Smooth muscle cell (in vitro differentiated cells): Measurements from ENCODE around the gene C1orf105. TPM values are rescaled to one million over a fixed set of nuclear protein-coding genes. Genes with fewer than 3 reads are reported as not detected.

ENCODE experiments used
- DNase-seq: peaks from one replicate; lab custom pipeline; 2025; ENCODE audit not compliant: unreplicated experiment; lab: John Stamatoyannopoulos, UW
- H2AFZ ChIP-seq: fragments of 200-600 bp; sonication (generic); 2 replicates; pipeline ENCODE4 v1.6.0; 2016; ENCODE audit warnings: antibody characterized with exemption, low read depth, mild to moderate bottlenecking
- H3F3A ChIP-seq: fragments of 200-600 bp; sonication (generic); 2 replicates; pipeline ENCODE4 v1.6.0; 2017; ENCODE audit warnings: antibody characterized with exemption, low read depth
- H3K27ac ChIP-seq: fragments of 200-600 bp; sonication (generic); 2 replicates; pipeline ENCODE4 v1.5.1; 2016; ENCODE audit warnings: low read depth, mild to moderate bottlenecking
- H3K27me3 ChIP-seq: fragments of 200-600 bp; sonication (generic); 2 replicates; pipeline ENCODE4 v1.6.1; 2016; ENCODE audit warnings: low read depth, mild to moderate bottlenecking
- H3K36me3 ChIP-seq: fragments of 200-600 bp; sonication (generic); 2 replicates; pipeline ENCODE4 v1.5.1; 2016; ENCODE audit warnings: low read depth
- H3K4me1 ChIP-seq: fragments of 200-600 bp; sonication (generic); 2 replicates; pipeline ENCODE4 v1.5.1; 2016; ENCODE audit warnings: low read depth
- H3K4me2 ChIP-seq: fragments of 200-600 bp; sonication (generic); 2 replicates; pipeline ENCODE4 v1.6.0; 2016; ENCODE audit warnings: mild to moderate bottlenecking
- H3K4me3 ChIP-seq: fragments of 200-600 bp; sonication (generic); 2 replicates; pipeline ENCODE4 v1.5.1; 2016; ENCODE audit warnings: mild to moderate bottlenecking
- H3K79me2 ChIP-seq: fragments of 200-600 bp; sonication (generic); 2 replicates; pipeline ENCODE4 v1.6.0; 2016; ENCODE audit warnings: low read depth, mild to moderate bottlenecking
- H3K9ac ChIP-seq: fragments of 200-600 bp; sonication (generic); 2 replicates; pipeline ENCODE4 v1.6.0; 2016; ENCODE audit warnings: low read depth
- H3K9me3 ChIP-seq: fragments of 200-600 bp; sonication (generic); replicated peaks from 2 replicates; pipeline ENCODE4 v1.5.1; 2016; ENCODE audit warnings: low read depth
- H4K20me1 ChIP-seq: fragments of 200-600 bp; sonication (generic); 2 replicates; pipeline ENCODE4 v1.6.0; 2016; ENCODE audit warnings: low read depth
- WGBS: methylation state at CpG from one replicate; pipeline ENCODE4 v1.1.7; 2016; ENCODE audit warnings: low lambda C conversion rate; 5-methylcytosine and 5-hydroxymethylcytosine counted together
- polyA plus RNA-seq: library from polyadenylated mRNA; unstranded; fragments of >200 nt; fragmentation: Nextera tagmentation; extraction: Ambion mirVana; gene quantifications from 2 replicates; pipeline ENCODE4 v1.2.1, GENCODE V29; 2016
- total RNA-seq: library from RNA; depleted of rRNA; stranded (reverse); fragments of >200 nt; gene quantifications from 2 replicates; pipeline ENCODE4 v1.2.3, GENCODE V29; 2014
- TF ChIP-seq, protein P1 (sequence below): fragments of 200-600 bp; sonication (generic); IDR thresholded peaks from 2 replicates; pipeline ENCODE4 v1.5.1; 2017; ENCODE audit warnings: borderline replicate concordance, mild to moderate bottlenecking, antibody characterized with exemption; ENCODE audit not compliant: insufficient read depth, poor library complexity, severe bottlenecking

The C1orf105 gene
- total and polyA plus RNA-seq, 2 experiments from 2014 or later: not detected

DNA sequence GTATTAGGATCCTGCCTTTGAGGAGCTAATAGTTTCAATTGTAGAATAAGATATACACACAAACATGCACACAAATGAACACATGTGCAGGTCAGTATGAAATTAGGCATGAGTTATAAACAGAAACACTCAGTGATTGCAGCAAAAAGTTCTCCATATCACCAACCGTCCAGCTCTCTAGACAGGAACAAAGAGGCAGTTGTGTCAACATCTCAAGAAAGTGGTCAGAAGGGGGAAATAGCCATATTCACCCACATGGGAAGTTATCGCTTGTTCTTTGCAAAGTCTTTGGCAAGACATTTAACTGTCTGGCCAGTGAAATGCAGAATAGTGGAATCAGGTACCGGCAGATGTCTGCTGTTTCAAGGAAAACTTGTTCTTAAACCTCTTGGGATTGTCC lies 52.8 kb downstream of the C1orf105 start:
- Histone ChIP-seq H3K27me3 (no peaks in the 10 kb centered on the region), H3K4me3 (no peak overlapping the region), H4K20me1 (no peaks in the 10 kb centered on the region), H3K36me3 (no peaks in the 10 kb centered on the region), H3K9ac (no peak overlapping the region), H2AFZ (no peak overlapping the region), H3K4me2 (no peak overlapping the region), H3K79me2 (no peaks in the 10 kb centered on the region), H3K9me3 (no peaks in the 10 kb centered on the region), H3K27ac (no peak overlapping the region), H3K4me1 (peaks cover 5% of the 10 kb centered on the region), H3F3A (no peaks in the 10 kb centered on the region)
- DNase-seq: no peak
- WGBS: 88% methylated on average over 3 of the region's 3 CpGs
- TF ChIP-seq, protein P1, sequence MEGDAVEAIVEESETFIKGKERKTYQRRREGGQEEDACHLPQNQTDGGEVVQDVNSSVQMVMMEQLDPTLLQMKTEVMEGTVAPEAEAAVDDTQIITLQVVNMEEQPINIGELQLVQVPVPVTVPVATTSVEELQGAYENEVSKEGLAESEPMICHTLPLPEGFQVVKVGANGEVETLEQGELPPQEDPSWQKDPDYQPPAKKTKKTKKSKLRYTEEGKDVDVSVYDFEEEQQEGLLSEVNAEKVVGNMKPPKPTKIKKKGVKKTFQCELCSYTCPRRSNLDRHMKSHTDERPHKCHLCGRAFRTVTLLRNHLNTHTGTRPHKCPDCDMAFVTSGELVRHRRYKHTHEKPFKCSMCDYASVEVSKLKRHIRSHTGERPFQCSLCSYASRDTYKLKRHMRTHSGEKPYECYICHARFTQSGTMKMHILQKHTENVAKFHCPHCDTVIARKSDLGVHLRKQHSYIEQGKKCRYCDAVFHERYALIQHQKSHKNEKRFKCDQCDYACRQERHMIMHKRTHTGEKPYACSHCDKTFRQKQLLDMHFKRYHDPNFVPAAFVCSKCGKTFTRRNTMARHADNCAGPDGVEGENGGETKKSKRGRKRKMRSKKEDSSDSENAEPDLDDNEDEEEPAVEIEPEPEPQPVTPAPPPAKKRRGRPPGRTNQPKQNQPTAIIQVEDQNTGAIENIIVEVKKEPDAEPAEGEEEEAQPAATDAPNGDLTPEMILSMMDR: no peak

DNA sequence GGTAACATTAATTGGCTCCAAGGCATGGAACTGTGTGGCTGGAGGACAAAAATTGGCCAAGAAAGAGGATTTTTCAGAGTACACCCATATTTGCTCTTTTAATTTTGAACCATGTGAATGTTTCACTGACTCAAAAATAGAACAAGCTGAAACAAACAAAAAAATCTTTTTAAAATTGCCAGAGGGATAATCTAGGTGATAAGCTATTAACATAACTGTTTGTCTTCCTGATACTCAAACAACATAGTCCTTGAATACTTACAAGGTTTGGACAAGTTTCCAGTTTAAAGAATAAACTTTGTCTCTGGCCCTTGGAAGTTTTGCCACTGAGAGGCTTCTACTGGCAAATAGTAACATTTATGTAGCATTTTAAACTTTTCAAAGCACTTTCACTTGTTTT lies 53.4 kb downstream of the C1orf105 start:
- TF ChIP-seq, protein P1: no peak
- no peak for DNase-seq
- Histone ChIP-seq H3K27ac (peak overlapping the region; percentile 90), H3F3A (no peaks in the 10 kb centered on the region), H3K4me1 (peaks cover under 1% of the 10 kb centered on the region), H3K79me2 (no peaks in the 10 kb centered on the region), H3K27me3 (no peaks in the 10 kb centered on the region), H4K20me1 (no peaks in the 10 kb centered on the region), H3K9ac (no peak overlapping the region), H3K36me3 (no peaks in the 10 kb centered on the region), H2AFZ (no peak overlapping the region), H3K4me3 (no peak overlapping the region), H3K9me3 (no peaks in the 10 kb centered on the region), H3K4me2 (no peak overlapping the region)

DNA sequence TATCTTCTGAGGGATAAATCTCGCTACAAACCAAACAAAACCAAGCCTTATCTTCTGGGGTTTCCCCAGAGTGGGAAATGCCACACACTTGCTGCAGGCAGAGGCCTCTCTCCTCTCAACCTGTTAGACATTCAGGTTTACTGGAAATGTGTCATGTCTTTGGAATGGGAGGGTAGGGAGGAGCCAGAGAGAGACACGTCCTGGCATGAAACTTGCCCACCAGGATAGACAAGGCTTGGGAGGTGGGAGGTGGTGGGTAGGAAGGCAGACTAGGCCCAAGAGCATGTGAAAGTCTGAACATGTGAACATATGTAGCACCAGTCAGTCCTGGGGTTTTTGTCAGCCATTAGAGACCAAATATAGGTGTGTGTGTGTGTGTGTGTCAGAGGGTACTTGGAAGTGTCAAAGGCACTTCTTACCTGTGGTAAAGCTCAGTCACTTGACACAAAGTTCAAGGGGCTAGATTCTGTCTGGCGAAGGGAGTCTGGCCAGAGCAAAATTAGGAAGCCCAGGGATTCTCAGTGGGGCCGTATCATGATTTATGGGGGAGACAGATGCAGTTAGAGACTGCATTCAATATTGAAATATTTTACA lies 55.8 kb downstream of the C1orf105 start:
- Histone ChIP-seq H3K9me3 (no peaks in the 10 kb centered on the region), H2AFZ (no peak overlapping the region), H3K27ac (peak overlapping the region; percentile 90), H3F3A (no peaks in the 10 kb centered on the region), H3K79me2 (no peaks in the 10 kb centered on the region), H3K36me3 (no peaks in the 10 kb centered on the region), H4K20me1 (no peaks in the 10 kb centered on the region), H3K27me3 (no peaks in the 10 kb centered on the region), H3K4me3 (no peak overlapping the region), H3K9ac (peak overlapping the region; percentile 46), H3K4me2 (peak overlapping the region; percentile 21), H3K4me1 (no peaks in the 10 kb centered on the region)
- no peak for DNase-seq
- 53% methylated on average over 4 of the region's 4 CpGs for WGBS
- TF ChIP-seq, protein P1: no peak

DNA sequence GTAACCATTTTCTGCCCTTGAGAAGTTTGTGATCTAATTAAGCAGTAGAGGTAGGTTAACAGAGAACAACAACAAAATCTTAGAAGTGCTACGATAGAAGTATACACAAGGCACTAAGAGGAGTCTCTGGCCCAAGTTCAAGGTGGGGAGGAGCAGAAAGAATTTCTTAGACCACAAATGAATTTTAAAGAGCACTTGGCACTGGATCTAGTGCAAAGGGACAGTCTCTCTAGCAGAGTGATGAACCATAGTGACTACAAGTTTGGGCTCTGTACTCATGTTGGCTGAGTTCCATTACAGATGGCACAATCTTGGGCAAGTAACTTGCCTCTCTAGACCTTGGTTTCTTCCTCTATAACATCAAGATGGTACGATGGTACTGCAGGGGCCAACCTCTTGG lies 56.7 kb downstream of the C1orf105 start:
- Histone ChIP-seq H4K20me1 (no peaks in the 10 kb centered on the region), H3K27ac (peak overlapping the region; percentile 90), H3K36me3 (no peaks in the 10 kb centered on the region), H3F3A (no peaks in the 10 kb centered on the region), H3K9me3 (no peaks in the 10 kb centered on the region), H2AFZ (no peak overlapping the region), H3K79me2 (no peaks in the 10 kb centered on the region), H3K4me1 (no peaks in the 10 kb centered on the region), H3K9ac (peak overlapping the region; percentile 9), H3K4me3 (no peak overlapping the region), H3K4me2 (no peak overlapping the region), H3K27me3 (no peaks in the 10 kb centered on the region)
- no peak for DNase-seq
- TF ChIP-seq, protein P1: no peak
- WGBS: 85% methylated on average over 2 of the region's 2 CpGs
